GM19238 (cell line): ENCODE measurements around the gene TERB1.

Experiments used
- DNase-seq: peaks from one replicate; pipeline ENCODE4 v3.0.0; 2011; ENCODE audit warnings: low spot score; ENCODE audit not compliant: insufficient read length

TERB1 gene

DNA sequence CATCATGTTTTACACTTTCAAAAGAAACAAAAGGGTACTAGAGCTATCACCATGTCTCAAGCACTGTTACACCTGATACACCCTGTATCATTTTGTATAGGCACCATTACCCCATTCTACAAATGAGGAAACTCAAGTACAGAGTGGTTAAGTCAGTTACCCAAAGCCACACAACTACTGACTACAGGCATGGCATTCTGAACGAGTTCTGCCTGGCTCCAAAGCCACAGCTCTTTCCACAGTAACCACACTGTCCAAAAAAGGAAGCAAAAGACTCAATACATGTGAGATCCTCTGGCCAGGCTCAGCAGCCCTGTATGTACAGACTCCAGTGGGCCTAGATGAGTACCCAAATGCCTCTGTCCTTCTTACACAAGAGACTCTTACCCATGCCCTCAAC, 54.7 kb downstream of the TERB1 start:
- no peak for DNase-seq

DNA sequence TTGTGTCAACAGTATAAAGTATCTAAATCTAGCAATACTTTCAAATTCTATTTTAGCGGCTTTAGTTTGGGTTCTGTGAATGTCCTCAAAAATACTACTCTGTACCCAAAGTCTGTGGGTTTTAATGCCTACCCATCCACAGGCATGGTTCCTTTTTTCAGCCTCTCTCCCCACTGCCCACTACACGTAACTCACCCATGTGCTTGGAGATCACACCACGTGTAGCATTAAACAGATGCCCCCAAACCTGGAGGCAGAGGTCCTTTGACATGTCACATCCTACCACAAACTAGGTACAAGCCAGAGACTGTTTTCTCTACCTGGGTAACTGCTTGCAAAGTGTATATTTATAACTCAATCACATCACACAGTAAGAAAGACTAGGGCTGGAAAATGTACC, 55.3 kb downstream of the TERB1 start:
- DNase-seq: no peak

DNA sequence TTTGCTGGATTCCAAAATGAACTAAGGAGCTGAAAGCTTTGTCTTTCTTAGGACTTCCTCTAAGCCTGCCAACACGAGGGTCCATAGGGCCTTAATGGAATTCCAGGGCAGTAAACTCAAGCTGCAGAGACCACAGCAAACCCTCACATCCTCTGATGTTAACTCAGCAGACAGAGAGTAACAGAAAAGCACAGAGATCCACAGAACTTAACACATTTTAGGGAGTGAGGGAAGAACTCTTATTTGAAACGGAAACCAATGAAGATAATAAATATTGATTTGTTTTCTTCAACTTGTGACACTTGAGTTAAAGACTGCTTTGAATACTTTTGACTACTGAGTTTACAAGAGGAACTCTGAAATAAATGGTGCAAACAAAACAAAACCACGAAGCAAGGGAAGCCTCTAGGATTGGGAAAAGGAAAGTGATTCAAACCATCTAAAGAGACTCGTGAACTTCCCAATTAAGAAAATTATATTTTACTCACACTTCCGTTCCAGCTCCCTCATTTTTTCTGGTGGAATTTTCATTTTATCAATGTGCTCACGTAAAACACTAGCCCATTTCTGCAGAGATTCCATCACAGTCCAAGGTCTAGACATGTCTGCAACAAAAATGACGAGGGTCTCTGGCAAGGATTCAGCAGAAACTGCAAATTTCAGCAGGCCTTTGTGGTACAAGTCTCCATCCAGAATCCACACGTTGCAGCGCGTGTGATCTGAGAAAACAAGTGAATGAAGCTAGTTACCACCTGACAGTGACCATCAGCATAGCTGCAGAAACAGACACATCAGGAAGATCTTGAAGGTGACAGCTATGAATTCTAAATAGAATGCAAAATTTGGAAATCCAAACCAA, 59.2 kb downstream of the TERB1 start:
- DNase-seq: no peak

DNA sequence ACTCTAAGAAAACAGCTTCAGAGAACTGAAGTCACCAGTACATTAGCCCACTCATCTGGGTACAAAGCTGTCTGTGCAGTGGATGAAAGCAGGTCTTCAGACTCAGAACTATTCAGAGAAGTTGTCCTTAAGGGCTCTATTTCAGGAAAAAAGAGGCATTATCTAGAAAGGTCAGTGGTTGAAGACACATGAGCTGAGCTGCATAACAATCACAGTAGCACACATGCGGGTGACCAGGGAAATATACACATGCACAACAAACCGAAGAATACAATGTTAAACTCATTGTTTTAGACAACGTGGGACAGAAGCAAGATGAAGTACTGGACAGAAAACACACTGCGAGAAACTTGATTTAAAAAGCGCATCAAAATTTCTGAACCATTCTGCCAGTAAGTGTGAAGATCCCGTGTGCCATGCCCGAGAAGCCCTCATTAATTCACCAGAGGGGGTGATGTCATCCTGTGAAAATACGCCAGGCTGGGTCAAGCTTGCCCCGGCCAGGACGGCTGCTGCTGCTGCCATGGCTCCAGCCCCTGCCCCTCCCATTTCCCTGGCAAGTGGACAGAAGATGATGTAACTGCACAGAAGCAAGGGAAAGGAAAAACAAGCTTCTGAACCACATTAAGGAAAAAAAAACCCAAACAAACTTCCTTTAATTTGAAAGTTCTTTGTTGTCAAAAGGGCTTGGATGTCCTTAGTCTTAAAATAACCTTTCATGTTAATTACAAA, 60.0 kb downstream of the TERB1 start:
- no peak for DNase-seq

DNA sequence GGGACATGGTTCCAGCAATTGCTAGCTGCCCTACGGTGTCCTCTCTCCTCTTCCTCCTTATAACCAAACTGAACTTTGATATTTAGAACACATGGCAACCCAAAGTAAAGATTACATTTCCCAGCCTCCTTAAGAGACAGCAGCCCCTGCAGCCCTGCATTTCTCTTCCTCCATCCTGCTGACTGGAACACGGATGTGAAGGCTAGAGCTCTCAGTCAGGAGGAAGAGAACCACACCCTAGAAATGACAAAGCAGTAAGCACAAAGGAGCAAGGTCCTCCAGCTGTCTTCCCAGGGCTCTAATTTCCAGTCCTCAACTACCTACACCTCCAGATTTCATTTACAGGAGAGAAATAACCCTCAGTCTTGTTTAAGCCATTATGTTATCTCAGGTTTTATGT, 60.9 kb downstream of the TERB1 start:
- no peak for DNase-seq

DNA sequence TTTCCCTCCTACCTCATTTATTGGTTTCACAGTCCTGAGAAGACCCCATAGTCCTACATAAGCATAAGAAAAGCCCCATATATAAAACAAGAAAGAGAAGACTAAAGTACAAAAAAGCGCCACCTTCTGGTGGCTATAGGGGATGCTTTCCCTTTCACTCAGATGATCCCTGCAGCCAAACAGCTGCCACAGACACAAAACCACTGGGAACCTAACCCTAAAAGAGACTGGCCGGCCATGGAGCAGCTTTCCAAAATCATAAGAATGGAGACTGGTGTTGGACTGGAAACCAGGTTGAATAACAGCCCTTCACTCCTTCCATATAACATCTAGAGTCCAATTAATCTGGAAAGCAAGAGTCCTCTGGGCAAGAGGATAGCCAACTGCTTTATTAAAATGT, 61.4 kb downstream of the TERB1 start:
- peak; percentile 28 for DNase-seq

DNA sequence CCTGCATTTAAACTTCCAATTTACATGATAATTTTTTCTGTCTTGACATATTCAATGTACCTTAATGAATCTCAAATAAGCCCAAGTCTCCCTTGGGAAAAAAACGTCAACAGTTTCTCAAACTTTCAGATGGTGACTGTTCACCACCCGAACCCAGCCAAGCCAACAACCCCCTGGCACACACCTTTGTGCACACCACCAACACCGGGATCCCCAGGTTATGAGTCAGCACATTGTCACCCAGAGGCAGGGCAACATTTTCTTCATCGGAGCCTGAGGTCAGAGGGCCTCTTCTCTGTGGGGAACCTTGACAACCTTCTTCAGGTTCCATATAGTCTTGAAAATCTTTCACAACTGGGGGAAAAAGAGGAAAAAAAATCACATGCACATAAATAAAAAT, 65.5 kb downstream of the TERB1 start:
- DNase-seq: no peak

DNA sequence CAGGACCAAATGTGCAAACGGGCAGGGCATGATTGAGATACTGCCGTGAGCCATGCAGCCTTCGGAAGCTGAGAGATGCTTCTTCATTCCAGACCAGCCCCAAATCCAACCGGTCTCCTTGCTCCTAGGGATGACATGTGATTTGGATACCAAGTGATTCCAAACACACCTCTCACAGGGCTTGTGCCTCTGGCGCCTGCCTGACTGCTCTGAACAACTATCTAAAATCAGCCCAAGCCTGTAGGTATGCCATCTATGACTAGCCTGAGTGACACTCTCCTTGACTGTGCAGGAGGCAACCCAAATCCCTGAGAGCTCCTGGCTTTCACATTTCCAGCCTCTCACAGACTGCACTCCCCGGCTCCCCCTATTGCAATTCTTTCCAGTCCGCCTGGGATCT, 70.3 kb downstream of the TERB1 start:
- no peak for DNase-seq

DNA sequence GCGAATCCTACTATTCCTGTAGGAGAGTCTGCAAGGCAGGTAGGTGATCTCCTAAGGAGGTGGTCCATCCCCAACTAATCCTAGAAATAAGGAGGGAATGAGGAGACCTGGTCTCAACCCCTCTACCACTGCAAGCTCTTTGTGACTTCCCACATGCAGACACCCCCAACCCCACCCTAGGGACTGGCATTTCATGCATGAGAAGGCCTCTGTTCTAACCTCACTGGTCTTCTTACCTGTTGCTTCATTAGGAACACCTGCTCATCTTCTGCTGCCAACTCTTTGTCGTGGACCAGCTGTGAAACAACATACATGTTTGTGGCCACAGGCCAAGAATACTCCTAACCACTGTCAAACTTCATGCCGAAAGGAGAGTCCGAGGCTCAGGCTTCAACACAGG, 72.6 kb downstream of the TERB1 start:
- DNase-seq: no peak

DNA sequence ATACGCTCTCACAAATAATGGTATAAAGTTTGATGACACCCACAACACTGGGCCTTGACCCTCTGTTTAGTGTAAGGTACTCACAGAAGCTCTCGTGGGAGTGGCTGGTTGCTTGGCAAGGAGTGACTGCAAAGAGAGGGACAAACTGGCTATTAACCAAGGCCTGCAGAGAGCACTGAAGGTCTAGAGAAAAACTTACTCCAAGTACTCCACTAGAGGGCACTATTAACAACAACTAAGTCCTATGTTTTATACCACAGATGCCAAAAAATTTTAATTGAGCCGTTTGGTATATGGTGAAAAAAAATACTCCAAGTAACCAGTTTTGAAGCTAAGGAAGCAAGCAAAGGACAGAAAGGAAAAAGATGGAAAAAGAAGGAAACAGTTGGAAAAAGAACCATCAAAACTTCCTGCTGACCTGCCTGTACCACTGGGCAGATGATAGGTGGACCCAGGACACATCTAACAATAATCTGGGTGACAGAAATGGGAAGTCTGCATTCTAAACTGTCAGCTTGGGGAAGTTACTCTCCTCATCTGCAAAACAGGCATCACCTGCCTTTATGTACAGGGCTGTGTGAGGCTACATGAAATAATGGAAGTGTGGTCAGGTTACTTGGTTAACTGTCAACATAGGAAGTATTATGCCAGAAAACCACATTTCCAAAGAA, 73.1 kb downstream of the TERB1 start:
- DNase-seq: peak; percentile 14

DNA sequence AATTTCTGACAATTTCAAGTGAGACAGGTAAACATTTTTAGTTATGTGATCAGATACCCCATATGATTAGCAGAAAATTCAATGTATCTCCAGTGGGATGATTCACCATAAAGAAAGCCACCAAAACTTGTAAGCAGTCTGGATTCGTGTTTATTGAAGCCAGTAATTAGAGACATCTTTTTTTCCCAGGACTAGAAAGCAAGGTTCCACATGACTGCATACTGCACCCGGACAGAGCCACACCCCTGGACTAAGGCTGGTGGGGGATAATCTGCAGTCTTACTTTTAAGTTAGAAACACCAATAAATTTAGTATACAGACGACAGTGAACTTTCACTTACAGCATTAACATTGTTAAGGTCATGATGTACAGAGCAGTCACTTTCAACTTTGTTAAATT, 80.6 kb downstream of the TERB1 start:
- DNase-seq: no peak

DNA sequence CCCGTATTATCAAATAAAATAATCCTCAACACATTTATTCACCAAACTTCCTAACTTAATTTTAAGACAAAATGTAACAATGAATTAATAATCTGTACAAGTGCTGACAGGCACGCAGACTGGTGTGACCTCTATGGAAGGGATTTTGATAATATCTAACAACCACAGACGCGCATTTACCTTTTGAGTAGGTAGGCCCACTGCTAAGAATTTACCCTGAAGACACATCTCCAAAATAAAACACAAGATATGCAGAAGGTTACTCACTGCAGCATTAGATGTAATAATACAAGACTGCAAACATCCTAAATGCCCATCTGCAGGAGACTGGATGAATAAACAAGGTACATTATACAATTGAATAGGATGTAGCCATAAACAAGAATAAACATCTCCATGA, 82.1 kb downstream of the TERB1 start:
- DNase-seq: no peak

DNA sequence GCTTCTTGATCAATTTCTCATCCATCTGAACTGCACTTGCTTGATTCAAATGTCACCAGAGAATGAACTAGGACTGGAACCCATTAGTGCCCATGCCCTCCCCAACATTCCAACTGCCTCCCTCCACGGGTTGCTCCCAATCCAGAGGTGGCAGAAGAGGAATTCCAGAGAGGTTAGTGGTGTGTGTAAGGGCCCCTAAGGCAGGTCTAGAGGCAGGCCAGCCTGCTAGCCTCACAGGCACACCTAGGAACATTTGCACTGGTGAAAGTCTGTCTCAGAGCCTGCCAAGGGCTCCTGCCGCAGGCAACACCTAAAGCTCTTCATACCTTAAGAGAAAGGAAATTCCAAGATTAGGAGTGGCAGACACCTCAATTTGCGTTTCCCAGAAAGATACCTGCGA, 83.6 kb downstream of the TERB1 start:
- DNase-seq: no peak

DNA sequence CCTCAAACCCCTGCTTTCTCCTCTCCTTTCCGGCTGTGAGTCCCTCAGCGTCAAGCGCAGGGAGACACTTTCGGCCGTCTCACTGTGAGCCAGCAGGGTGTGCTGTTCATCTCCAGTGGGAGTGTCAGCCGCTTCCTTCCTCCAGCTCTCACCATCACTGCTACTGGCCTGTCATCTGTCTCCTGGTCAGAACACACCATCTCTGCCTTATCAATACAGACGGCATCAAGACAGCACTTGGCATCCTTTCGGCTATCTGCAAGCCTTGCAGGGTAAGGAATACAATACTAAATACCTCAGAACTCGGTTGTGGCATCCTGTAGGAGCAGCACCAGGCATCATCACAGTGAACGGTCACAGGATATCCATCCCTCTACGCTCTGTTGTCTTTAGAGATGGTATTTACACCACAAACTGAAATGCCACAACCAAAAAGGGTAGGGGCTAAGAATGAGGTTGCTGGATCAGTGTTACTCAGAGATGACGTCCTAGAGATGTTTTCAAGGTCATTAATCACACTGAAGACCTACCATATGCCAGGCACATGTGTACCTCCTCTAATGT, 84.2 kb downstream of the TERB1 start:
- DNase-seq: no peak

DNA sequence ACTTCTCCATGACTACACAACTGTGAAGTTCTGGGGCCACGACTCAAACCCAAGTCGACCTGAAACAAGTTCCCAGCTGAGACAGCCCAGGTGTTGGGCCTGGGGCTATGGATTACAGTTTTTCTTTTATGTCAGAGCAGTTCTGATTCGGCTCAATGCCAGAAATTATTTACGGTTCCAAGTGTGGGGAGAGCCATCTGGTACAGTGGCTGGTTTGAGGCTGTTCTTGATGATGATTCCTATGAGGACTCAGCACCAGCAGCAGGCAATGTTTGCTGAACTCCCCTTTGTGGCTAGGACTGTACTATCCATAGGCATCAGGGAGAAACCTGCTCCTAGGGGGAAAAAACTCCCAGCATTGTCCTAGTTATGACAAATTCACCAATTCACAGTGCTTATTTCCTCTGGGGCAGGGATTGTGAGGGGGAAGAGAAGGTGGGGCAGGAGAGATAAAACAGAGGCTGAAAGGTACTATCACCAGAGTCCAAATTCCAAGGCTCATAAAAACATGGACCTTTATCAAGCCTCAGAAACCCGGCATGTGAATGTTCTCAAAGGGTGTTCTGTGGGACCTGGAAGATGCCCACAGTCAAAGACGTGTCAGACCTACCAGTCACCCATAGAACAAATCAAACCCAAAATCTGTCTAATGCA, 86.6 kb downstream of the TERB1 start:
- no peak for DNase-seq

DNA sequence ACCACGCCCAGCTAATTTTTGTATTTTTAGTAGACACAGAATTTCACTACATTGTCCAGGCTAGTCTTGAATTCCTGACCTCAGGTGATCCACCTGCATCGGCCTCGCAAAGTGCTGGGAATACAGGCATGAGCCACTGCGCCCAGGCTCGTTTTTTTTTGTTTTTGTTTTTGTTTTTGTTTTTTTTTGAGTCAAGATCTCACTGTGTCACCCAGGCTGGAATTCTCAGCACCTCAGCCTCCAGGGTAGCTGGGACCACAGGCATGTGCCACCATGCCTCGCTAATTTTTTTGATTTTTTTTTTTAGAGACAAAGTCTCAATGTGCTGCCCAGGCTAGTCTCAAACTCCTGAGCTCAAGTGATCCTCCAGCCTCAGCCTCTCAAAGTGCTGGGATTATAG, 87.3 kb downstream of the TERB1 start:
- no peak for DNase-seq

DNA sequence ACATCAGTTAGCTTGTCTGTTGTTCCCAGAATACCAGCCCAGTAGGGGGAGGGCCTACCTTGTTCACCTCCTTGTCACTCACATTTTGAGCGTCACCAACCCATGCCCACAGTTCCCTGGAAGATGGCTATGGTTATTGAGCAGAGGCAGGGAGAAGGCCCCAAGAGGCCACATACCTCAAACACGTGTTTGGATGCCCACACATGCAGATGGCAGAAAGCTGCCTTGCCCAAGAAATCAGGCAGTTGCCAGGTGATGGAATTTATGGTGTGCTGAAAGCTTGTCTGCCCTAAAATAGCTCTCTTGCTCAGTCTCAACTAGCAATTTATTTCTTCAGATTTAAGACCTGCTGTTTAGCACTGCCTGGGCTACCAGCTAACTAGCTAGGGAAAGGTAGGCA, 88.3 kb downstream of the TERB1 start:
- DNase-seq: no peak

DNA sequence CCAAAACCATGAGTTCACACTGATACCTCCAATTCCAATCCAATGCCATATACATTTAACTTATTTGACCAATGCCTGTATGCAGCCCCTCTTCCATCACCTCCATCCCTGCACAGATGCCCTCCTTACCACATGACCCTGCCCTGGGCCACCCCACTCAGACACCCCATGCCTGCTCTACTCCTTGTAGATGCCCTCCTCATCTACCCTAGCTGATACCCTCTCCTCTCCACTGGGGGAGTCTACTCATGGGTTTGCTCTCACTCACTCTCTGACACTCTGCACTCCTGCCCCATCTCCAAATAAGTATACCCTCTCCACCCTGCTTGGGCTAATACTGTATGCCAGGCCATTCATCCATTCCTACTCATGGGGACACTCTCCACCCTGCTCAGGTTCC, 88.9 kb downstream of the TERB1 start:
- DNase-seq: no peak

DNA sequence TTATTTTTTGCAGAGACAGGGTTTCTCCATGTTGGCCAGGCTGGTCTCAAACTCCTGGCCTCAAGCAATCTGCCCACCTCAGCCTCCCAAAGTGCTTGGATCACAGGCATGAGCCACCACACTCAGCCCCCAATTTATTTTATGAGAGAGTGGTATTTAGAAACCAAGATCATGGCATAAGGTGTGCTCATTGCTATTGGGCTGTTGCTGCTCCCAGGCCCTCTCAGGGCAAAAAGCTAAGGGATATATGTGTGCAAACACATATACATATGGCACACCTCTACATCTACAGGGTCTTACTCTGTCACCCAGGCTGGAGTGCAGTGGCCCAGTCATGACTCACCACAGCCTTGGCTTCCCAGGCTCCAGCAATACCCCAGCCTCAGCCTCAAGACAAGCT, 89.8 kb downstream of the TERB1 start:
- DNase-seq: no peak

DNA sequence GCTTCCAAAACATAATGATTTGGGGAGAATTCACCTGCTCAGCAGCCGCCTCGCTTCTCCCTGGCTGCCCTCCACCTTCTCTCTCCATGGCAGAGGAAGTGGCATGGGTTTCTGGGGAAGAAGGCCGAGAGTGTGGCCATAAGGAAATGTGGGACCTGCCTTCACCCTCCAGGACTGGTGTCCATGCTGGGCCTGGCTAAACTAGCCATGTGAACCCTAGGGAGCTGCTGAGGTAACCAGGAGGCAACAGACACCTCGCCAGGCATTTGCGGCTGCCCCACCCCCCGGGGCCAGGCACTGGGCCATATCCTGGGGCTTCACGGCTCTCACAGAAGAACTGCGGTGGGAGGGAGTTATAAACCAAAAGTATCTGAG, 94.9 kb downstream of the TERB1 start:
- DNase-seq: no peak

DNA sequence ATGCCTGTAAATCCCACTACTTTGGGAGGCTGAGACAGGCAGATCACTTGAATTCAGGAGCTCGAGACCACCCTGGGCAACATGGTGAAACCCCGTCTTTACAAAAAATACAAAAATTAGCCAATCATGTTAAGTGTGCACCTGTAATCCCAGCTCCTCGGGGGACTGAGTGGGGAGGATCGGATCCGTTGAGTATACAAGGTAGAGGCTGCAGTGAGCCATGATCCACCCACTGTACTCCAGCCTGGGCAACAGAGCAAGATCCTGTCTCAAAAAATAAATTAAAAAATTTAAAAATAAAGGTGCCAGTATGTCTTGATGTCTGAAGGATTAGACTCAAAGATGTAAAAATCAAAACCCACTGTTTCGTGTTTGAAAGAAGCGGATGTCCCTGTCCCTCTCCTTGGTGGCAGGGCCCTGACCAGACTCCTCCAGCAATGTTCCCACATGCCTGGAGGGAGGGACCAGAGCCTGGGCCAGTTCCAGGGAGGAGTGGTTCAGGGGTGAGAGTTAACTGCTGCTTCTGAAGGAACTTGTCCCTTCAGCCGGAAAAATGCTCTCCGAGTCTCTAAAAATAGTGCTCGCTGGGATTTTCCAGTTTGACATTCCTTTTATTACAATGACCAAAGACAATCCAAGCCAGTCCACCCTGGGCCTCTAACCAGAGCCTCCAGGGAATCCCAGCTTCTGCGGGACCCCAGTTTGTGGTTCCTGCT, 95.4 kb downstream of the TERB1 start:
- DNase-seq: no peak
